WTC11 (cell line): ENCODE measurements around the gene RIC8A. TPM values are rescaled to one million over a fixed set of nuclear protein-coding genes. Genes with fewer than 3 reads are reported as not detected.
A peak's percentile ranks its signal among the peaks of the same experiment; 100 is the strongest.

Experiments used
- ATAC-seq: fragments of 200-7000 bp; cut with Tn5 transposase; 2 replicates; pipeline ENCODE4 v1.10.0; 2021; ENCODE audit warnings: mild to moderate bottlenecking, moderate library complexity
- CTCF ChIA-PET: fragments of 300-600 bp; sonication (Branson Sonifier 250); formaldehyde crosslinking; loops from one replicate; lab custom pipeline; 2021; ENCODE audit warnings: antibody characterized with exemption; lab: Charles Lee
- POLR2A ChIA-PET: fragments of 350-600 bp; sonication (Branson Sonifier 250); formaldehyde crosslinking; loops from one replicate; lab custom pipeline; 2021; ENCODE audit warnings: antibody characterized with exemption; lab: Charles Lee
- DNase-seq: peaks from one replicate; pipeline ENCODE4 v3.0.0; 2021; ENCODE audit warnings: low spot score
- H3K27ac Mint-ChIP-seq: 2 replicates; pipeline ENCODE4 v1.8.0; 2021; ENCODE audit warnings: mixed read lengths
- H3K27me3 Mint-ChIP-seq: 2 replicates; pipeline ENCODE4 v1.8.0; 2021; ENCODE audit warnings: low read depth, mild to moderate bottlenecking, moderate library complexity, mixed read lengths
- H3K36me3 Mint-ChIP-seq: 2 replicates; pipeline ENCODE4 v1.8.0; 2021; ENCODE audit warnings: mixed read lengths
- H3K4me1 Mint-ChIP-seq: 2 replicates; pipeline ENCODE4 v1.8.0; 2022; ENCODE audit warnings: mixed read lengths
- H3K4me3 Mint-ChIP-seq: 2 replicates; pipeline ENCODE4 v1.8.0; 2021; ENCODE audit warnings: mild to moderate bottlenecking, moderate library complexity, mixed read lengths
- H3K9me3 Mint-ChIP-seq: 2 replicates; pipeline ENCODE4 v1.8.0; 2021; ENCODE audit warnings: mixed read lengths
- AR ChIP-seq: fragments of 250-450 bp; sonication (Bioruptor Pico); IDR thresholded peaks from 2 replicates; pipeline ENCODE4 v1.9.0; 2021; ENCODE audit warnings: mild to moderate bottlenecking
- ATF1 ChIP-seq: sonication (generic); formaldehyde crosslinking; IDR thresholded peaks from 2 replicates; pipeline ENCODE4 v1.8.1; 2023; ENCODE audit warnings: mild to moderate bottlenecking, moderate library complexity, missing genetic modification reagents
- ATF3 ChIP-seq: sonication (generic); formaldehyde crosslinking; conservative IDR thresholded peaks from 2 replicates; pipeline ENCODE4 v1.8.1; 2022; ENCODE audit warnings: mild to moderate bottlenecking, missing genetic modification reagents
- CREB1 ChIP-seq: sonication (generic); formaldehyde crosslinking; IDR thresholded peaks from 2 replicates; pipeline ENCODE4 v1.8.0; 2023; ENCODE audit warnings: mild to moderate bottlenecking, missing genetic modification reagents
- ESRRA ChIP-seq: sonication (generic); formaldehyde crosslinking; IDR thresholded peaks from 2 replicates; pipeline ENCODE4 v1.8.1; 2022; ENCODE audit warnings: mild to moderate bottlenecking, missing genetic modification reagents, borderline replicate concordance
- ETV6 ChIP-seq: sonication (generic); formaldehyde crosslinking; IDR thresholded peaks from 2 replicates; pipeline ENCODE4 v1.8.1; 2022; ENCODE audit warnings: mild to moderate bottlenecking, missing genetic modification reagents
- JAZF1 ChIP-seq: fragments of 250-450 bp; sonication (Bioruptor Pico); IDR thresholded peaks from 2 replicates; pipeline ENCODE4 v1.9.0; 2021; ENCODE audit warnings: moderate library complexity, mild to moderate bottlenecking, inconsistent platforms
- NFE2L1 ChIP-seq: sonication (generic); formaldehyde crosslinking; IDR thresholded peaks from 2 replicates; pipeline ENCODE4 v1.8.1; 2023; ENCODE audit warnings: missing genetic modification reagents
- NR1H2 ChIP-seq: sonication (generic); formaldehyde crosslinking; IDR thresholded peaks from 2 replicates; pipeline ENCODE4 v1.9.0; 2021; ENCODE audit warnings: mild to moderate bottlenecking, moderate library complexity, missing genetic modification reagents
- PREB ChIP-seq: sonication (generic); formaldehyde crosslinking; IDR thresholded peaks from 2 replicates; pipeline ENCODE4 v1.8.1; 2022; ENCODE audit warnings: mild to moderate bottlenecking, missing genetic modification reagents, moderate library complexity, borderline replicate concordance
- RELA ChIP-seq: sonication (generic); formaldehyde crosslinking; IDR thresholded peaks from 2 replicates; pipeline ENCODE4 v1.8.1; 2022; ENCODE audit warnings: missing genetic modification reagents, mild to moderate bottlenecking, borderline replicate concordance
- RORB ChIP-seq: fragments of 250-450 bp; sonication (Bioruptor Pico); IDR thresholded peaks from 2 replicates; pipeline ENCODE4 v1.9.0; 2021; ENCODE audit warnings: mild to moderate bottlenecking
- SOX15 ChIP-seq: fragments of 250-450 bp; sonication (Bioruptor Pico); IDR thresholded peaks from 2 replicates; pipeline ENCODE4 v1.9.0; 2021; ENCODE audit warnings: mild to moderate bottlenecking
- SP1 ChIP-seq: sonication (generic); formaldehyde crosslinking; conservative IDR thresholded peaks from 2 replicates; pipeline ENCODE4 v1.8.1; 2022; ENCODE audit warnings: missing genetic modification reagents
- TEAD1 ChIP-seq: sonication (generic); formaldehyde crosslinking; IDR thresholded peaks from 2 replicates; pipeline ENCODE4 v1.8.0; 2022; ENCODE audit warnings: mild to moderate bottlenecking, missing genetic modification reagents
- TEAD4 ChIP-seq: sonication (generic); formaldehyde crosslinking; IDR thresholded peaks from 2 replicates; pipeline ENCODE4 v1.8.0; 2022; ENCODE audit warnings: mild to moderate bottlenecking, missing genetic modification reagents
- TP53 ChIP-seq: sonication (generic); formaldehyde crosslinking; IDR thresholded peaks from 2 replicates; pipeline ENCODE4 v1.8.1; 2023; ENCODE audit warnings: mild to moderate bottlenecking, missing genetic modification reagents
- ZNF138 ChIP-seq: sonication (generic); formaldehyde crosslinking; conservative IDR thresholded peaks from 2 replicates; pipeline ENCODE4 v1.8.1; 2022; ENCODE audit warnings: mild to moderate bottlenecking, moderate library complexity, missing genetic modification reagents
- ZNF219 ChIP-seq: sonication (generic); formaldehyde crosslinking; IDR thresholded peaks from 2 replicates; pipeline ENCODE4 v1.8.0; 2023; ENCODE audit warnings: missing genetic modification reagents, mild to moderate bottlenecking, borderline replicate concordance
- total RNA-seq: library from RNA; stranded (reverse); gene quantifications from 3 replicates; pipeline ENCODE4 v1.2.3, GENCODE V29; 2021
- TF ChIP-seq, protein P1 (sequence below): sonication (generic); formaldehyde crosslinking; IDR thresholded peaks from 2 replicates; pipeline ENCODE4 v1.8.1; 2022; ENCODE audit warnings: missing genetic modification reagents, borderline replicate concordance
- TF ChIP-seq, protein P2 (sequence below): sonication (generic); formaldehyde crosslinking; IDR thresholded peaks from 2 replicates; pipeline ENCODE4 v1.8.0; 2022; ENCODE audit warnings: mild to moderate bottlenecking, missing genetic modification reagents
- TF ChIP-seq, protein P3 (sequence below): fragments of 250-450 bp; sonication (Bioruptor Pico); IDR thresholded peaks from 2 replicates; pipeline ENCODE4 v1.9.0; 2021; ENCODE audit warnings: mild to moderate bottlenecking, borderline replicate concordance
- TF ChIP-seq, protein P4 (sequence below): sonication (generic); formaldehyde crosslinking; IDR thresholded peaks from 2 replicates; pipeline ENCODE4 v1.8.0; 2023; ENCODE audit warnings: missing genetic modification reagents

Gene RIC8A
- total RNA-seq, 1 experiment from 2014 or later = 68.3 TPM

DNA sequence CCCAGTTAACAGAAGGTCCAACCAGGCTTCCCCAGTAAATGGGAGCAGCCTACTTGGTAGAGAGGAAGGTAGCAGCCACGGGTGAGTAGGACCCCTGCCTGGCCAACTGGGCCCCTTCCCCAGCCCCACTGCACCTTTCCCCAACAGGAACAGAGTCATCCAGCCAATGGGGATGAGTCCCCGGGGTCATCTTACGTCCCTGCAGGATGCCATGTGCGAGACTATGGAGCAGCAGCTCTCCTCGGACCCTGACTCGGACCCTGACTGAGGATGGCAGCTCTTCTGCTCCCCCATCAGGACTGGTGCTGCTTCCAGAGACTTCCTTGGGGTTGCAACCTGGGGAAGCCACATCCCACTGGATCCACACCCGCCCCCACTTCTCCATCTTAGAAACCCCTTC lies 6.6 kb downstream of the RIC8A start:
- no peak for DNase-seq
- Mint-ChIP-seq H3K27ac (no peak overlapping the region), H3K36me3 (peaks cover 38% of the 10 kb centered on the region), H3K27me3 (no peaks in the 10 kb centered on the region), H3K4me3 (no peak overlapping the region), H3K4me1 (0 out of 2 replicates have a peak, but pooled peaks cover 4% of the 10 kb centered on the region), H3K9me3 (no peaks in the 10 kb centered on the region)
- no peak for ATAC-seq
- TF ChIP-seq ATF1 (no peak), JAZF1 (CRISPR knock-in tag) (no peak), AR (CRISPR knock-in tag) (no peak), NR1H2 (CRISPR knock-in tag) (no peak), CREB1 (no peak), PREB (CRISPR knock-in tag) (no peak), ESRRA (no peak), ZNF138 (CRISPR knock-in tag) (no peak), SOX15 (no peak), TEAD4 (no peak)
- TF ChIP-seq, protein P1, sequence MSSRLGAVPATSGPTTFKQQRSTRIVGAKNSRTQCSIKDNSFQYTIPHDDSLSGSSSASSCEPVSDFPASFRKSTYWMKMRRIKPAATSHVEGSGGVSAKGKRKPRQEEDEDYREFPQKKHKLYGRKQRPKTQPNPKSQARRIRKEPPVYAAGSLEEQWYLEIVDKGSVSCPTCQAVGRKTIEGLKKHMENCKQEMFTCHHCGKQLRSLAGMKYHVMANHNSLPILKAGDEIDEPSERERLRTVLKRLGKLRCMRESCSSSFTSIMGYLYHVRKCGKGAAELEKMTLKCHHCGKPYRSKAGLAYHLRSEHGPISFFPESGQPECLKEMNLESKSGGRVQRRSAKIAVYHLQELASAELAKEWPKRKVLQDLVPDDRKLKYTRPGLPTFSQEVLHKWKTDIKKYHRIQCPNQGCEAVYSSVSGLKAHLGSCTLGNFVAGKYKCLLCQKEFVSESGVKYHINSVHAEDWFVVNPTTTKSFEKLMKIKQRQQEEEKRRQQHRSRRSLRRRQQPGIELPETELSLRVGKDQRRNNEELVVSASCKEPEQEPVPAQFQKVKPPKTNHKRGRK (CRISPR knock-in tag) = no peak
- TF ChIP-seq, protein P2, sequence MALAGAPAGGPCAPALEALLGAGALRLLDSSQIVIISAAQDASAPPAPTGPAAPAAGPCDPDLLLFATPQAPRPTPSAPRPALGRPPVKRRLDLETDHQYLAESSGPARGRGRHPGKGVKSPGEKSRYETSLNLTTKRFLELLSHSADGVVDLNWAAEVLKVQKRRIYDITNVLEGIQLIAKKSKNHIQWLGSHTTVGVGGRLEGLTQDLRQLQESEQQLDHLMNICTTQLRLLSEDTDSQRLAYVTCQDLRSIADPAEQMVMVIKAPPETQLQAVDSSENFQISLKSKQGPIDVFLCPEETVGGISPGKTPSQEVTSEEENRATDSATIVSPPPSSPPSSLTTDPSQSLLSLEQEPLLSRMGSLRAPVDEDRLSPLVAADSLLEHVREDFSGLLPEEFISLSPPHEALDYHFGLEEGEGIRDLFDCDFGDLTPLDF (CRISPR knock-in tag) = no peak
- POLR2A ChIA-PET = no interaction called here
- CTCF ChIA-PET = interaction anchor here (3.2 kb wide), 1 partner anchor 37 kb away, joined by 10 read pairs; no protein-coding TSS in a partner anchor

- Mint-ChIP-seq H3K27ac (0 out of 2 replicates have a peak overlapping the region, but pooled peaks have one; percentile 36), H3K9me3 (no peaks in the 10 kb centered on the region), H3K4me1 (no peaks in the 10 kb centered on the region), H3K36me3 (peaks cover 29% of the 10 kb centered on the region), H3K27me3 (no peaks in the 10 kb centered on the region), H3K4me3 (no peak overlapping the region)
- ChIA-PET CTCF (interaction anchor here (0.7 to 1.3 kb wide), 3 partner anchors 35 to 175 kb away, joined by 3 to 5 read pairs (median 3); no protein-coding TSS in a partner anchor), POLR2A (no interaction called here)
- no peak for DNase-seq
- ATAC-seq = no peak; the same call in 1 of the 2 replicates
- TF ChIP-seq ESRRA = no peak
- TF ChIP-seq RORB (CRISPR knock-in tag) = no peak
- no peak for TF ChIP-seq ETV6 (CRISPR knock-in tag)
- TF ChIP-seq SP1 = no peak
- TF ChIP-seq ATF3 (CRISPR knock-in tag) = no peak
- no peak for TF ChIP-seq NFE2L1 (CRISPR knock-in tag)
- TF ChIP-seq, protein P3, sequence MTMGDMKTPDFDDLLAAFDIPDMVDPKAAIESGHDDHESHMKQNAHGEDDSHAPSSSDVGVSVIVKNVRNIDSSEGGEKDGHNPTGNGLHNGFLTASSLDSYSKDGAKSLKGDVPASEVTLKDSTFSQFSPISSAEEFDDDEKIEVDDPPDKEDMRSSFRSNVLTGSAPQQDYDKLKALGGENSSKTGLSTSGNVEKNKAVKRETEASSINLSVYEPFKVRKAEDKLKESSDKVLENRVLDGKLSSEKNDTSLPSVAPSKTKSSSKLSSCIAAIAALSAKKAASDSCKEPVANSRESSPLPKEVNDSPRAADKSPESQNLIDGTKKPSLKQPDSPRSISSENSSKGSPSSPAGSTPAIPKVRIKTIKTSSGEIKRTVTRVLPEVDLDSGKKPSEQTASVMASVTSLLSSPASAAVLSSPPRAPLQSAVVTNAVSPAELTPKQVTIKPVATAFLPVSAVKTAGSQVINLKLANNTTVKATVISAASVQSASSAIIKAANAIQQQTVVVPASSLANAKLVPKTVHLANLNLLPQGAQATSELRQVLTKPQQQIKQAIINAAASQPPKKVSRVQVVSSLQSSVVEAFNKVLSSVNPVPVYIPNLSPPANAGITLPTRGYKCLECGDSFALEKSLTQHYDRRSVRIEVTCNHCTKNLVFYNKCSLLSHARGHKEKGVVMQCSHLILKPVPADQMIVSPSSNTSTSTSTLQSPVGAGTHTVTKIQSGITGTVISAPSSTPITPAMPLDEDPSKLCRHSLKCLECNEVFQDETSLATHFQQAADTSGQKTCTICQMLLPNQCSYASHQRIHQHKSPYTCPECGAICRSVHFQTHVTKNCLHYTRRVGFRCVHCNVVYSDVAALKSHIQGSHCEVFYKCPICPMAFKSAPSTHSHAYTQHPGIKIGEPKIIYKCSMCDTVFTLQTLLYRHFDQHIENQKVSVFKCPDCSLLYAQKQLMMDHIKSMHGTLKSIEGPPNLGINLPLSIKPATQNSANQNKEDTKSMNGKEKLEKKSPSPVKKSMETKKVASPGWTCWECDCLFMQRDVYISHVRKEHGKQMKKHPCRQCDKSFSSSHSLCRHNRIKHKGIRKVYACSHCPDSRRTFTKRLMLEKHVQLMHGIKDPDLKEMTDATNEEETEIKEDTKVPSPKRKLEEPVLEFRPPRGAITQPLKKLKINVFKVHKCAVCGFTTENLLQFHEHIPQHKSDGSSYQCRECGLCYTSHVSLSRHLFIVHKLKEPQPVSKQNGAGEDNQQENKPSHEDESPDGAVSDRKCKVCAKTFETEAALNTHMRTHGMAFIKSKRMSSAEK (CRISPR knock-in tag) = no peak
- TF ChIP-seq, protein P4, sequence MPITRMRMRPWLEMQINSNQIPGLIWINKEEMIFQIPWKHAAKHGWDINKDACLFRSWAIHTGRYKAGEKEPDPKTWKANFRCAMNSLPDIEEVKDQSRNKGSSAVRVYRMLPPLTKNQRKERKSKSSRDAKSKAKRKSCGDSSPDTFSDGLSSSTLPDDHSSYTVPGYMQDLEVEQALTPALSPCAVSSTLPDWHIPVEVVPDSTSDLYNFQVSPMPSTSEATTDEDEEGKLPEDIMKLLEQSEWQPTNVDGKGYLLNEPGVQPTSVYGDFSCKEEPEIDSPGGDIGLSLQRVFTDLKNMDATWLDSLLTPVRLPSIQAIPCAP (CRISPR knock-in tag) = no peak
- no peak for TF ChIP-seq ZNF219 (CRISPR knock-in tag)
- no peak for TF ChIP-seq TEAD1 (CRISPR knock-in tag)
- no peak for TF ChIP-seq RELA
- TF ChIP-seq, protein P2 (CRISPR knock-in tag) = no peak
- no peak for TF ChIP-seq TP53 (CRISPR knock-in tag)
Observed at GRCh38 chr11:215581-216037, 8.1 kb downstream of the RIC8A start.
